Mesenteric fat pad (tissue), 1 donor: ENCODE results near the gene FAM50A. TPM values are rescaled to one million over a fixed set of nuclear protein-coding genes. Genes with fewer than 3 reads are reported as not detected.
"Not testable (repeated sequence)": the region's sequence is repeated elsewhere in the genome, so short reads cannot be mapped to it uniquely, and the experiment has no call there.

Experiments used
- DNase-seq: peaks from one replicate; pipeline ENCODE4 v3.0.0-alpha.2; 2020; ENCODE audit warnings: low spot score
- total RNA-seq: library from RNA; stranded (reverse); fragmentation: NEBNext Ultra II Directional; extraction: Animal tissue kit (Norgen Biotek cat#: 25700); gene quantifications from one replicate; pipeline ENCODE4 v1.2.1, GENCODE V29; 2021
- donor health status: DM: yes; HTN: yes; CAD: no.

Gene FAM50A
- total RNA-seq, 1 donor from 2014 or later = 88.3 TPM

DNA sequence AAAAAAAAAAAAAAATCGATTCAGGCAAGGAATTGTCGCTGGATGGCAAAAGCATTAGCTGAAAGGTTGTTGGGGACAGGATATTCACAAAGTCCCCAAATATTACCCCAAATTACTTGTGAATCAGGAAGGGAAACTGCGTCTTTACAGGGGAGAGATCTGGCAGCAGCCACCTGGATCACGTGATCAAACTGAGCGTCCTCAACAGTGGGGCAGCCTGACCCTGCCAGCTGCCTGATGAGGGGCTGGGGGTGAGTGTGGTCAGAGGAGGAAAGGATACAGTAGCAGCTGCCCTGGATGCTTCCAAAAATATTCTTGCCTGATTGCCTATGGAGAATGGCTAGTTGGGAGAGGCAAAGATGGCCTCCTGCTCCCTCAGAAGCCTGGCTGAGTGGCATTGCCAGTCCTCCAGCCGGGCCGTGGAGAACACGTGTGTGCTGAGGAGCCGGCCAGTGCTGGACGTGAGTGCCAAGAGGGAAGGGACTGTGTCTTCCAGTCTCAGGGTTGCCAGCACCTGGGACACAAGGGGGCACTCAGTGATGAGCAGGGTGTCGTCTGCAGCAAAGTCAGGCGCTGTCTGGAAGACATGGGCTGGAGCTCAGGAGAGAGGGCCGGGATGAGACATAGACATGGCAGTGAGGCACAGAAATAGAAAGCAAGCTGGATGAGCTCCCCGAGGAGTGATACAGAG lies 38.1 kb downstream of the FAM50A start:
- DNase-seq = no peak

GRCh38 chrX:154482786-154483185 lies 38.8 kb downstream of the FAM50A start:
- DNase-seq = no peak

DNA sequence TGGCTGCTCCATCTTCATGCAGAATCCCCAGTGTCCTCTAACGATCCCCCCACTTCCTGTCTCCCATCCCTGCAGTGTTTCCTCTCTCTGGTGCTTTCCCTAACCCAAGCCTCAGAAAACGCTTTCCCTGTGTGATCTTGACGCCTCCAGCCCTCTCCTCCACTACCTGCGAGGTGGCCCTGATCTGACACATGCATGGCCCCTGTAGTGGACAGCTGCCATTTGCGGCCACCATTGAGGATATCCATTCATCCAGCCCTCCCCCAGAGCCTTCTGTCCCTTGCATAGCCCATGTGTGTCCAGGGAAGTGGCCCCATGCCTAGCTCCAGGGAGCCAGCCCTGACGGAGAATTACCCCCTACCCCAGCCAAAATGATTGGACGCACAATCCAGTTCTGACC lies 39.4 kb downstream of the FAM50A start:
- DNase-seq = no peak

GRCh38 chrX:154484255-154485149 lies 40.6 kb downstream of the FAM50A start:
- no peak for DNase-seq

GRCh38 chrX:154485150-154486051 lies 41.5 kb downstream of the FAM50A start:
- no peak for DNase-seq

DNA sequence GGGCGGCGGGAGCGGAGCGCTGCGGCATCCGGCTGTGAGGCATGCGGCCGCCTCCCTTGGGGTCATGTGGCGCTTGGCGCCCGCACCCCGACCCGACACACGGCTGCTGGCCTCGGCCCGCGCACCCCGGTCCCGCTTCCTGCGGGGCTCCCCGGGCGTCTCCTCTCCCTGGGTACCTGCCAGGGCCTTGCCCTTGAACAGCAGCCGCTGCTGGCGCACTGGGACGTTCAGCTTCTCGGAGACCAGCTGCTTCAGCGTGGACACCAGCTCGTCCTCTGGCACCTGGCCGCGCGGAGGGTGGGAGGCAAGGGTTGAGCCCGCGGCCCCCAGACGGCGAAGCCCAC lies 42.1 kb downstream of the FAM50A start:
- no peak for DNase-seq

DNA sequence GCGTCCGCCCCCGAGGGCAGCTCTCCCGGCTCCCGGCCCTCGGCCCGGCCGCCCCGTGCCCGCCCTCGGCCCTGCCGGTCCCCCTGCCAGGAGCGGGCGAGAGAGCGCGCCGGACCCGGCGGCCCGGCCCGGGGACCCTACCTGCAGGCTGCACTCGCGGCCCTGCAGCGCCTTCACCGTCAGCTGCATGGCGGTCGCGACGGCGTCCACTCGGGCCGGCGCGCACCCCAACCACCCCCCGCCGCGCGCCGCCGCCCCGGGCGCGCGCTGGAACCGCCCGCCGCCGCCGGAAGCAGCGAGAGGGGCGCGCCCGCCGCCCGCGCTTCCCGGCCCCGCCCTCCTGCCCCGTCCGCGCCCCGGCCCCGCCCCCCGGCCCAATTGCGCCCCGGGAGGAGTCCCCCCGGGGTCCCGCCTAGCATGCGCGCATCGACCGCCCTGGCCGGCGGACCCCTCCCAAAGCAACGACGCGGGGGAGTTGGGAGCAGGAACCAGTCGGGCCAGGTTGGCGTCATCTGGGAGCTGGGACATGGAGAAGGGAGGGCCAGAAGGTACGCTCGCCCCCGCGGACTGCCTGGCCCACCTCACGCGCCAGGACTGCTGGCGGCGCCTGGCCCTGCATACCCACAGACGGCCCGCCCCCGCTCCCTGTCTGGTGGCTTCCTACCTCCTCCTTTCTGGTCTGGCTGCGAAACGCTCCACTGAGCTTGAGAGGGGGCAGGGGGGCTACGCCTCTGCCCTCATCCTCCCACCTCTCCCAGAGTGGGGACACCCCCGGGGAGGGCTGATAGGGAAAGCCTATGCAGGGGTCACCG lies 42.7 kb downstream of the FAM50A start, which contains the start of gene UBL4A:
TSS of gene UBL4A (minus strand) at position 220 of the 812 bp plus-strand sequence. CDS start at position 189, 31 bp downstream.
- DNase-seq = peak; percentile 89

DNA sequence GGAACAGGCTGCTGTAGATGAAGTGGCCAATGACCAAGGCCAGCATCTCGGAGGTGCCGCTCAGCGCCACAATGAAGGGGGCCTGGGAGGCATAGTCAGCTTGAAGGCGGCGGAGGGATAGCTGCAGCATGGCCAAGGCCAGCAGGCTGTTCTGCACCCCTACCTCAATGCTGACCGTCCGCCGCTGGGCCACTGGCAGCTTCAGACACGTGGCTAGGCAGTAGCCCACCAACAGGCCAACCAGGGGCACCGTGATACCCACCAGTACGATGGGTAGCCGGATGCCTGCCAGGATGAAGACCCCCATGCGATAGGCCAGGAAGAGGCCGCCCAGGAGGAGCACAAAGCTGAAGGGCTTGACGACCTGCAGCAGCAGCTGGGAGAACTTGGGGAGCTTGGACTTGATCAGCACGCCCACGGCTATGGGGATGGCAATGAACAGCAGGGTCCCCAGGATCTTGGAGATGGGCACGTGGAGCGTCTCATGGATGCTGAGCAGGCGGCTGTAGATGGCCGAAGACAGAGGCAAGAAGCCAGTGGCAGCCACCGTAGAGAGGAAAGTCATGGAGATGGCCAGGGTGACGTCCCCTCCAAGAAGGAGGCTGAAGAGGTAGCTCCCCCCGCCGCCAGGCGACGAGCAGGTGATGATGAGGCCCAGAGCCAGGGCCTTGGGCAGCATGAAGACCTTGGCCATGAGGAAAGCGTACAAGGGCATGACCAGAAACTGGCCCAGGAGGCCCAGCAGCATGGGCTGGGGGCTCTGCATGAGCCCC lies 43.8 kb downstream of the FAM50A start:
- DNase-seq = peak; percentile 88

DNA sequence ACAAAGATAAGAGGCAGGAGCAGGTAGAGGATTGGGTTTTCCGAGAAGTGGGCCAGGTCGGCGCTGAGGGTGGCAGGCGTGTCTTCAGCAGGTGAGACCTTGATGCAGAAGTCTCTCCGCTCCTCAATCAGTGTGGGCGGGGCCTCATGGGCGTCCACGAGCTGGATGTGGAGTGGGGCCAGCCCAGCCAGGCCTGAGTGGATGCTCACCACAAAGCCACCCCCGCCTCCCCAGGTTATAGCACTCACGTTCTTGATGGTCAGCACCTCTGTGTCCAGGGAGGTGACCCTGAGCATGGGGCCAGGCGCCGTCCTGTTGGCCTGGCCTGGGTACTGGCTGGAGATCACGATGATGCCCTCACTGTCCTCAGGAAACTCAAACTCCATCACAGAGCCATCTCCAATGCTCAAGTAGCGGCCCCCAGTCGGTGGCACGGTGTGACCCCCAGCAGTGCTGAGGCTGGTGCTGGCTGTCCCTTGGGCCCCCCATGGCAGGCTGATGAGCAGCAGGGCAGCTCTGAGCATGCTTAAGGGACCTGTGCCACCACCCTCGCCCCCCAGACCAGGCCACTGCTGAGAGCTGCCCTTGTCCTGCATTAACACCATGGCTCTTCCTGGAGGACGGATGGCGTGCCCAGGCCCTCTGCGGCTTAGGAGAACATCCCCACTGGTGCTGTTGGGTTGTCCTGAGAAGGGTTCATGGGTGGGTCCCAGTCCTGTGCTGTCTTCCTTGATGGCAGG lies 44.6 kb downstream of the FAM50A start:
- no peak for DNase-seq

DNA sequence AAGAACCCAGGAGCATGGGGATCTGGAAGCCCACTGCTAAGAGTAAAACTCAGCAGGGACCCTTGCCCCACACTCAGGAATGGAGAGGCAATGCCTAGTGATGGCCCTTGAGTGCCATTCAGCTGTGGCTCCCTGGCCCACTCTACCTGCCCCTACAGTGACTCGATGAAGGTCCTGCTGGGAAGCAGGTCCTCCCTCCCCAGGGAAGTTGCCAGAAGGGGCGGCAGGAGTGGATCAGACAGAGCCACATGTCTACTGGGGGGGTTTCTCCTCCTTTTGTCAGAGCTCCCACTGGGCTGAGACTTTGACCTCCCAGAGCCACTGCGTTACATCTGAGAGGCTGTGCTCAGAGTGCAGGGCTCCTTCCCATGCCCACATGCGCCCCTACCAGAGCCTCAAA lies 45.2 kb downstream of the FAM50A start:
- no peak for DNase-seq

DNA sequence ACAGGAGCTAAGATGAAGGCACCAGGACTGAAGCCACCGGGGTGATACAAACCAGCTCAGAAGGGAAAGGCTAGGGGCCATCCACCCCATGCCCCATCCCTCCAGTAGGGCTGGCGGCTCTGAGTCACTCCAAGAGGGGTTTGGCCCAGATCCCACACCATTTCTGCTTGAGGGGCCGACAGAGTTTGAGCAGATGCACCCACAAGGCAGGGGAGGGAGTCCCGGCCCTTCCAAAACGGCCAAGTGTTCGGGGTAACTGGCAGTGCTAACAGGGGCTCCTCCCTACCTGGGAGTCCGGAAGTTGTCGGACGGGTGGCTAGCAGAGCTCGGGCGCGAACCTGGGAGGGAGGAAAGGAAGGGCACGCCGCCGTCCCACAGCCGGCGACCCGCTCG lies 46.1 kb downstream of the FAM50A start:
- DNase-seq = no peak

- DNase-seq = peak; percentile 98
Observed at GRCh38 chrX:154490414-154491083, 46.6 kb downstream of the FAM50A start, which contains the start of gene SLC10A3. Gene SLC10A3 (minus strand): TSS chrX:154490629. CDS start chrX:154488940, 1,689 bp downstream.

- no peak for DNase-seq
Observed at GRCh38 chrX:154494715-154495114, 50.8 kb downstream of the FAM50A start.

DNA sequence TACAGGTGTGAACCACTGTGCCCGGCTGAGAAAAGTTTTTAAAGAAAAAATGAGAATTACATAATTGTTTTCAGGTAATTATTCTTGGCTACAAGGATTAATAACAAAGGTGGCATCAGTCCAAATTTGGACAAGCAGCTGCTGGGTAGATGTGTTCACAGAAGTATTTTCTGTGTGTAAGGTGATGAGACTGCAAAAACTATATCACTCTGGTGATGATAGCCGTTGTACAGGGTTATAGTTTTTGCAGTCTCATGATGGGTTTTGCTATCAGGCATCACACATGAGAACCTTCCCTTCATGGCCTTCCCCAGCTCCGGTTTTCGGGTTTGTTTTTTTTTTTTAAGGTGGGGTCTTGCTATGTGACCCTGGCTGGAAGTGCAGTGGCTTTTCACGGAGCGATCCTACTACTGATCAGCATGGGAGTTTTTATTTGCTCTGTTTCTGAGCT lies 51.6 kb downstream of the FAM50A start:
- no peak for DNase-seq

DNA sequence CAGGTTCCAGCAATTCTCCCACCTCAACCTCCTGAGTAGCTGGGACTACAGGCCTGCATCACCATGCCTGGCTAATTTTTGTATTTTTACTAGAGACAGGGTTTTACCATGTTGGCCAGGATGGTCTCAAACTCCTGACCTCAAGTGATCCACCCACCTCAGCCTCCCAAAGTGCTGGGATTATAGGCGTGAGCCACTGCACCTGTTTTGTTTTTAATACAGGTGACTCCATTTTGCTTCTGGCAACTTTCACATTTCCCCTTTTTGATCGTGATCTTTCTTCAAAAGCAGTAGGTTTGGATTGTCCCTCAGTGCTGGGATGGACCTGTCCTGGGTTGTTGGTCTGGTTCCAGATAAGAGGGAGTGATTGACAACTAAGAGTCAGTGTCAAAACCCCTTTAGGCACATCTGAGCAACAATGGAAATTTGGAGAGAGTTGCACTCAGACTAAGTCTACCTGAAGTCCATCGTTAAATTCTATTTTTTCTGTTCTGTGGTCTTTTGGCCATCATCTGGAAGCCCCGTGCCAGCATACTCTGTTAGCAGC lies 52.7 kb downstream of the FAM50A start:
- DNase-seq = not testable (repeated sequence)
